Colon (tissue), 2 donors: ENCODE results near the gene MYF5.

Experiments
- FAIRE-seq: peaks from 2 replicates; lab custom pipeline; 2012; peaks lifted over from hg19 to GRCh38; lab: Jason Lieb, UNC
- donor health status: control.
- donor health status: control.

Gene MYF5

DNA sequence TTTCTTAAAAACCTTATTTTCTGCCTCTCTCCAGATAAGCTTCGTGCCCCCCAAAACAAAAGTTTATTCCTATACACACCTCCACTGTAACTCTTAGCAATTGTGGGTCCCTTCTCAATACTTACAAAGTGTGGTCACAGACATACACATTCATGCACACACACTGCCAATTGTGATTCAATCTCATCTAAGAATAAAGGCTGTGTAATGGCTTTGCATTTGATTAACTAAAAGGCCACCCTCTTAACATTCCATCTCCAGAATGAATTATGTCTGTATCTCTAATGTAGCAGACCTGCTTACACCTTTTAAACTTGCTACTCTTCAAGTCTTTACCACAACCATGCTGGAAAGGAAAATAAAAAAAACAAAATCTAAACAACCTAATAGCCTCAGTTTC, 49.5 kb downstream of the MYF5 start:
- no peak for FAIRE-seq

DNA sequence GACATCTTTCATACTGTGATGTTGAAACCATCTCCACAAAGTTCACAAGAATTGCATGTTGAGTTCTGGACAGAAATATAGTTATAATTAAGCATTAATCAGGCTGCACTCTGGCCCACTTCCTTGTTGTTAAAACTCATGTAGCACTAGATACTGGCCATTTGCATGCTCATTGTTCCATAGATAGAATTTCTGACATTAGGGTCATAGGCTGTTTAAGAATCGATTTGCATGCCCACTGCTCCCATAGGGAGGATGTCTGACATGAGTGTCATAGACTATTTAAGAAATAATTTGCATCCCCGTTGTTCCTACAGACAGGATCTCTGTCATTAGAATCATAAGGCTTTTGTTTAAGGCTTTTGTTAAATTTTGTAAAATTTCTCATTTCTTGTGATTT, 50.2 kb downstream of the MYF5 start:
- no peak for FAIRE-seq
